ENCODE data around the gene DPYSL3.

DNA sequence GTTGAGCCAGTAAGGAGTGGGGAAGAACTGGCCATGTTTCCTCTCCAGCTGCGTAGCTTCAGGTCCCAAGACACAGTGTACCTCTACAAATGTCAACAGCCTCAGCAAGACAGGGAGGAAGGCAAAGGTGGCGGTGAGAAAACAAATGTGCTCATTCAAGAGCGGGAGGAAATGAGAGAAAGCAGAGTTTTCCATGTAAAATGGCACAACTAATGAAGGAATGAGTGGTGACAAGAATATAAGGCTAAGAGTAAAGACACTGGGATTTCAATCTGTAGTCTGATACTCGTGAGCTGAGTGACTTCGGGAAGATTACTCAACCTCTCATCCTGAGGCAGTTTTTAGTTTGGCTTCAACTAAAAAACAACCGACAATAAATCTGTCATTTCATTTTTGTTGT lies 67.6 kb downstream of the DPYSL3 start:
- TF ChIP-seq POLR2A (IDR thresholded peaks at IDR 0.05): no peak
- TF ChIP-seq, protein P1, sequence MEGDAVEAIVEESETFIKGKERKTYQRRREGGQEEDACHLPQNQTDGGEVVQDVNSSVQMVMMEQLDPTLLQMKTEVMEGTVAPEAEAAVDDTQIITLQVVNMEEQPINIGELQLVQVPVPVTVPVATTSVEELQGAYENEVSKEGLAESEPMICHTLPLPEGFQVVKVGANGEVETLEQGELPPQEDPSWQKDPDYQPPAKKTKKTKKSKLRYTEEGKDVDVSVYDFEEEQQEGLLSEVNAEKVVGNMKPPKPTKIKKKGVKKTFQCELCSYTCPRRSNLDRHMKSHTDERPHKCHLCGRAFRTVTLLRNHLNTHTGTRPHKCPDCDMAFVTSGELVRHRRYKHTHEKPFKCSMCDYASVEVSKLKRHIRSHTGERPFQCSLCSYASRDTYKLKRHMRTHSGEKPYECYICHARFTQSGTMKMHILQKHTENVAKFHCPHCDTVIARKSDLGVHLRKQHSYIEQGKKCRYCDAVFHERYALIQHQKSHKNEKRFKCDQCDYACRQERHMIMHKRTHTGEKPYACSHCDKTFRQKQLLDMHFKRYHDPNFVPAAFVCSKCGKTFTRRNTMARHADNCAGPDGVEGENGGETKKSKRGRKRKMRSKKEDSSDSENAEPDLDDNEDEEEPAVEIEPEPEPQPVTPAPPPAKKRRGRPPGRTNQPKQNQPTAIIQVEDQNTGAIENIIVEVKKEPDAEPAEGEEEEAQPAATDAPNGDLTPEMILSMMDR (IDR thresholded peaks at IDR 0.05): no peak
- no peak for TF ChIP-seq EP300 (IDR thresholded peaks at IDR 0.05)

Data from gastroesophageal sphincter (tissue), 3 donors.